WTC11 (cell line): Measurements from ENCODE around the gene ETV6. TPM values are rescaled to one million over a fixed set of nuclear protein-coding genes. Genes with fewer than 3 reads are reported as not detected.

Experiments used
- ATAC-seq: fragments of 200-7000 bp; cut with Tn5 transposase; 2 replicates; pipeline ENCODE4 v1.10.0; 2021; ENCODE audit warnings: mild to moderate bottlenecking, moderate library complexity
- CTCF ChIA-PET: fragments of 300-600 bp; sonication (Branson Sonifier 250); formaldehyde crosslinking; loops from one replicate; lab custom pipeline; 2021; ENCODE audit warnings: antibody characterized with exemption; lab: Charles Lee
- POLR2A ChIA-PET: fragments of 350-600 bp; sonication (Branson Sonifier 250); formaldehyde crosslinking; loops from one replicate; lab custom pipeline; 2021; ENCODE audit warnings: antibody characterized with exemption; lab: Charles Lee
- DNase-seq: peaks from one replicate; pipeline ENCODE4 v3.0.0; 2021; ENCODE audit warnings: low spot score
- H3K27ac Mint-ChIP-seq: 2 replicates; pipeline ENCODE4 v1.8.0; 2021; ENCODE audit warnings: mixed read lengths
- H3K27me3 Mint-ChIP-seq: 2 replicates; pipeline ENCODE4 v1.8.0; 2021; ENCODE audit warnings: low read depth, mild to moderate bottlenecking, moderate library complexity, mixed read lengths
- H3K36me3 Mint-ChIP-seq: 2 replicates; pipeline ENCODE4 v1.8.0; 2021; ENCODE audit warnings: mixed read lengths
- H3K4me1 Mint-ChIP-seq: 2 replicates; pipeline ENCODE4 v1.8.0; 2022; ENCODE audit warnings: mixed read lengths
- H3K4me3 Mint-ChIP-seq: 2 replicates; pipeline ENCODE4 v1.8.0; 2021; ENCODE audit warnings: mild to moderate bottlenecking, moderate library complexity, mixed read lengths
- H3K9me3 Mint-ChIP-seq: 2 replicates; pipeline ENCODE4 v1.8.0; 2021; ENCODE audit warnings: mixed read lengths
- ELF4 ChIP-seq: sonication (generic); formaldehyde crosslinking; IDR thresholded peaks from 2 replicates; pipeline ENCODE4 v1.8.1; 2022; ENCODE audit warnings: low read depth, mild to moderate bottlenecking, moderate library complexity, missing genetic modification reagents
- FOXK1 ChIP-seq: sonication (generic); formaldehyde crosslinking; IDR thresholded peaks from 2 replicates; pipeline ENCODE4 v1.8.0; 2022; ENCODE audit warnings: mild to moderate bottlenecking, moderate library complexity, missing genetic modification reagents
- GABPB1 ChIP-seq: sonication (generic); formaldehyde crosslinking; IDR thresholded peaks from 2 replicates; pipeline ENCODE4 v1.8.1; 2023; ENCODE audit warnings: mild to moderate bottlenecking, missing genetic modification reagents
- NFE2L1 ChIP-seq: sonication (generic); formaldehyde crosslinking; IDR thresholded peaks from 2 replicates; pipeline ENCODE4 v1.8.1; 2023; ENCODE audit warnings: missing genetic modification reagents
- SP1 ChIP-seq: sonication (generic); formaldehyde crosslinking; conservative IDR thresholded peaks from 2 replicates; pipeline ENCODE4 v1.8.1; 2022; ENCODE audit warnings: missing genetic modification reagents
- TCF7 ChIP-seq: sonication (generic); formaldehyde crosslinking; IDR thresholded peaks from 2 replicates; pipeline ENCODE4 v1.8.0; 2022; ENCODE audit warnings: mild to moderate bottlenecking, low read depth, missing genetic modification reagents, moderate library complexity
- TEAD4 ChIP-seq: sonication (generic); formaldehyde crosslinking; IDR thresholded peaks from 2 replicates; pipeline ENCODE4 v1.8.0; 2022; ENCODE audit warnings: mild to moderate bottlenecking, missing genetic modification reagents
- ZBTB21 ChIP-seq: sonication (generic); formaldehyde crosslinking; IDR thresholded peaks from 2 replicates; pipeline ENCODE4 v1.8.1; 2023; ENCODE audit warnings: mild to moderate bottlenecking, missing genetic modification reagents, borderline replicate concordance
- total RNA-seq: library from RNA; stranded (reverse); gene quantifications from 3 replicates; pipeline ENCODE4 v1.2.3, GENCODE V29; 2021
- TF ChIP-seq, protein P1 (sequence below): sonication (generic); formaldehyde crosslinking; IDR thresholded peaks from 2 replicates; pipeline ENCODE4 v1.8.1; 2023; ENCODE audit warnings: mild to moderate bottlenecking, missing genetic modification reagents
- TF ChIP-seq, protein P2 (sequence below): fragments of 250-450 bp; sonication (Bioruptor Pico); IDR thresholded peaks from 2 replicates; pipeline ENCODE4 v1.9.0; 2021; ENCODE audit warnings: mild to moderate bottlenecking
- TF ChIP-seq, protein P3 (sequence below): sonication (generic); formaldehyde crosslinking; IDR thresholded peaks from 2 replicates; pipeline ENCODE4 v1.8.0; 2023; ENCODE audit warnings: mild to moderate bottlenecking, missing genetic modification reagents
- TF ChIP-seq, protein P4 (sequence below): sonication (generic); formaldehyde crosslinking; IDR thresholded peaks from 2 replicates; pipeline ENCODE4 v1.8.1; 2023; ENCODE audit warnings: mild to moderate bottlenecking, missing genetic modification reagents
- TF ChIP-seq, protein P5 (sequence below): sonication (generic); formaldehyde crosslinking; IDR thresholded peaks from 2 replicates; pipeline ENCODE4 v1.8.0; 2022; ENCODE audit warnings: mild to moderate bottlenecking, missing genetic modification reagents
- TF ChIP-seq, protein P6 (sequence below): fragments of 250-450 bp; sonication (Bioruptor Pico); IDR thresholded peaks from 2 replicates; pipeline ENCODE4 v1.9.0; 2021; ENCODE audit warnings: mild to moderate bottlenecking, borderline replicate concordance

The ETV6 gene
- total RNA-seq, 1 experiment from 2014 or later = 23.5 TPM

DNA sequence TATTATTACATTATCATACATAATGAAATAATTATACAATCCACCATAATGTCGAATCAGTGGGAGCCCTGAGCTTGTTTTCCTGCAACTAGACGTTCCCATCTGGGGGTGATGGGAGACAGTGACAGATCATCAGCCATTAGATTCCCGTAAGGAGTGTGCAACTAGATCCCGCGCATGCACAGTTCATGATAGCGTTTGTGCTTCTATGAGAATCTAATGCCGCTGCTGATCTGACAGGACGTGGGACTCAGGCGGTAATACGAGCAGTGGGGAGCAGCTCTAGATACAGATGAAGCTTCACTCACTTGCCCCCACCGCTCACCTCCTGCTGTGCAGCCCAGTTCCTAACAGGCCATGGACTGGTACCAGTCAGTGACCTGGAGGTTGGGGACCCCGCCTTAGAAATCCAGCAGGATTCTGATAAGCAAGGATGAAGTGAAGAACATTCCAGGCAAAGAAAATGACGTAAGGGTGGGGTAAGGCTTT lies 204.6 kb downstream of the ETV6 start (continued):
- TF ChIP-seq, protein P1, sequence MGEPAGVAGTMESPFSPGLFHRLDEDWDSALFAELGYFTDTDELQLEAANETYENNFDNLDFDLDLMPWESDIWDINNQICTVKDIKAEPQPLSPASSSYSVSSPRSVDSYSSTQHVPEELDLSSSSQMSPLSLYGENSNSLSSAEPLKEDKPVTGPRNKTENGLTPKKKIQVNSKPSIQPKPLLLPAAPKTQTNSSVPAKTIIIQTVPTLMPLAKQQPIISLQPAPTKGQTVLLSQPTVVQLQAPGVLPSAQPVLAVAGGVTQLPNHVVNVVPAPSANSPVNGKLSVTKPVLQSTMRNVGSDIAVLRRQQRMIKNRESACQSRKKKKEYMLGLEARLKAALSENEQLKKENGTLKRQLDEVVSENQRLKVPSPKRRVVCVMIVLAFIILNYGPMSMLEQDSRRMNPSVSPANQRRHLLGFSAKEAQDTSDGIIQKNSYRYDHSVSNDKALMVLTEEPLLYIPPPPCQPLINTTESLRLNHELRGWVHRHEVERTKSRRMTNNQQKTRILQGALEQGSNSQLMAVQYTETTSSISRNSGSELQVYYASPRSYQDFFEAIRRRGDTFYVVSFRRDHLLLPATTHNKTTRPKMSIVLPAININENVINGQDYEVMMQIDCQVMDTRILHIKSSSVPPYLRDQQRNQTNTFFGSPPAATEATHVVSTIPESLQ (CRISPR knock-in tag) = no peak
- TF ChIP-seq SP1 (CRISPR knock-in tag) = no peak
- TF ChIP-seq NFE2L1 (CRISPR knock-in tag) = no peak
- TF ChIP-seq TEAD4 = no peak
- TF ChIP-seq, protein P2, sequence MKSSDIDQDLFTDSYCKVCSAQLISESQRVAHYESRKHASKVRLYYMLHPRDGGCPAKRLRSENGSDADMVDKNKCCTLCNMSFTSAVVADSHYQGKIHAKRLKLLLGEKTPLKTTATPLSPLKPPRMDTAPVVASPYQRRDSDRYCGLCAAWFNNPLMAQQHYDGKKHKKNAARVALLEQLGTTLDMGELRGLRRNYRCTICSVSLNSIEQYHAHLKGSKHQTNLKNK (CRISPR knock-in tag) = no peak
- TF ChIP-seq, protein P3, sequence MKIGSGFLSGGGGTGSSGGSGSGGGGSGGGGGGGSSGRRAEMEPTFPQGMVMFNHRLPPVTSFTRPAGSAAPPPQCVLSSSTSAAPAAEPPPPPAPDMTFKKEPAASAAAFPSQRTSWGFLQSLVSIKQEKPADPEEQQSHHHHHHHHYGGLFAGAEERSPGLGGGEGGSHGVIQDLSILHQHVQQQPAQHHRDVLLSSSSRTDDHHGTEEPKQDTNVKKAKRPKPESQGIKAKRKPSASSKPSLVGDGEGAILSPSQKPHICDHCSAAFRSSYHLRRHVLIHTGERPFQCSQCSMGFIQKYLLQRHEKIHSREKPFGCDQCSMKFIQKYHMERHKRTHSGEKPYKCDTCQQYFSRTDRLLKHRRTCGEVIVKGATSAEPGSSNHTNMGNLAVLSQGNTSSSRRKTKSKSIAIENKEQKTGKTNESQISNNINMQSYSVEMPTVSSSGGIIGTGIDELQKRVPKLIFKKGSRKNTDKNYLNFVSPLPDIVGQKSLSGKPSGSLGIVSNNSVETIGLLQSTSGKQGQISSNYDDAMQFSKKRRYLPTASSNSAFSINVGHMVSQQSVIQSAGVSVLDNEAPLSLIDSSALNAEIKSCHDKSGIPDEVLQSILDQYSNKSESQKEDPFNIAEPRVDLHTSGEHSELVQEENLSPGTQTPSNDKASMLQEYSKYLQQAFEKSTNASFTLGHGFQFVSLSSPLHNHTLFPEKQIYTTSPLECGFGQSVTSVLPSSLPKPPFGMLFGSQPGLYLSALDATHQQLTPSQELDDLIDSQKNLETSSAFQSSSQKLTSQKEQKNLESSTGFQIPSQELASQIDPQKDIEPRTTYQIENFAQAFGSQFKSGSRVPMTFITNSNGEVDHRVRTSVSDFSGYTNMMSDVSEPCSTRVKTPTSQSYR = no peak
- TF ChIP-seq ELF4 (CRISPR knock-in tag) = no peak
- TF ChIP-seq GABPB1 (CRISPR knock-in tag) = no peak
- no peak for TF ChIP-seq ZBTB21 (CRISPR knock-in tag)
- no peak for TF ChIP-seq TCF7 (CRISPR knock-in tag)
- TF ChIP-seq, protein P4, sequence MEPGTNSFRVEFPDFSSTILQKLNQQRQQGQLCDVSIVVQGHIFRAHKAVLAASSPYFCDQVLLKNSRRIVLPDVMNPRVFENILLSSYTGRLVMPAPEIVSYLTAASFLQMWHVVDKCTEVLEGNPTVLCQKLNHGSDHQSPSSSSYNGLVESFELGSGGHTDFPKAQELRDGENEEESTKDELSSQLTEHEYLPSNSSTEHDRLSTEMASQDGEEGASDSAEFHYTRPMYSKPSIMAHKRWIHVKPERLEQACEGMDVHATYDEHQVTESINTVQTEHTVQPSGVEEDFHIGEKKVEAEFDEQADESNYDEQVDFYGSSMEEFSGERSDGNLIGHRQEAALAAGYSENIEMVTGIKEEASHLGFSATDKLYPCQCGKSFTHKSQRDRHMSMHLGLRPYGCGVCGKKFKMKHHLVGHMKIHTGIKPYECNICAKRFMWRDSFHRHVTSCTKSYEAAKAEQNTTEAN (CRISPR knock-in tag) = no peak
- TF ChIP-seq FOXK1 (CRISPR knock-in tag) = no peak

DNA sequence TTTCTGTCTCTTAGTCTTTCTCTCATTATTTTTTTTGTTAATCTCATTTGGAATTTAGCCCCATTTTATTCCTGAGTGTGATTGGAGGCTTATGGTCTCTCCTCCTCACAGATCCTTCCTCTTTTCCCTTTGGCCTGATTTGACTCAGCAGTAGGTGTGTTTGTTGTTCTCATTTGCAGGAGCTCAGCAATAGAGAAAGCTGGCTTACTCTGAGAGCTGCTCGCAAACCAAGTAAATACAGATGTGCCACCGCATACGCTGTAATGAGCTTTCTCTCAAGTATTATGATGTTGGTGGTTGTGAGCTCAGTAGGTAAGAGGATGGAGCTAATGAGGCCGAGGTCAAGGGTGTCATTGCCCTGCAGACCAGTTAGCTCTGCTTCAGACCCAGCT lies 206.5 kb downstream of the ETV6 start:
- H3K9me3 Mint-ChIP-seq = no peaks in the 10 kb centered on the region
- POLR2A ChIA-PET = interaction anchor here (0.7 to 1.2 kb wide), 3 partner anchors 13 to 272 kb away, joined by 3 to 5 read pairs (median 3); no protein-coding TSS in a partner anchor
- TF ChIP-seq, protein P5, sequence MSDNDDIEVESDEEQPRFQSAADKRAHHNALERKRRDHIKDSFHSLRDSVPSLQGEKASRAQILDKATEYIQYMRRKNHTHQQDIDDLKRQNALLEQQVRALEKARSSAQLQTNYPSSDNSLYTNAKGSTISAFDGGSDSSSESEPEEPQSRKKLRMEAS (CRISPR knock-in tag) = peak; percentile 36; the same call in 1 of the 2 replicates
- TF ChIP-seq, protein P6, sequence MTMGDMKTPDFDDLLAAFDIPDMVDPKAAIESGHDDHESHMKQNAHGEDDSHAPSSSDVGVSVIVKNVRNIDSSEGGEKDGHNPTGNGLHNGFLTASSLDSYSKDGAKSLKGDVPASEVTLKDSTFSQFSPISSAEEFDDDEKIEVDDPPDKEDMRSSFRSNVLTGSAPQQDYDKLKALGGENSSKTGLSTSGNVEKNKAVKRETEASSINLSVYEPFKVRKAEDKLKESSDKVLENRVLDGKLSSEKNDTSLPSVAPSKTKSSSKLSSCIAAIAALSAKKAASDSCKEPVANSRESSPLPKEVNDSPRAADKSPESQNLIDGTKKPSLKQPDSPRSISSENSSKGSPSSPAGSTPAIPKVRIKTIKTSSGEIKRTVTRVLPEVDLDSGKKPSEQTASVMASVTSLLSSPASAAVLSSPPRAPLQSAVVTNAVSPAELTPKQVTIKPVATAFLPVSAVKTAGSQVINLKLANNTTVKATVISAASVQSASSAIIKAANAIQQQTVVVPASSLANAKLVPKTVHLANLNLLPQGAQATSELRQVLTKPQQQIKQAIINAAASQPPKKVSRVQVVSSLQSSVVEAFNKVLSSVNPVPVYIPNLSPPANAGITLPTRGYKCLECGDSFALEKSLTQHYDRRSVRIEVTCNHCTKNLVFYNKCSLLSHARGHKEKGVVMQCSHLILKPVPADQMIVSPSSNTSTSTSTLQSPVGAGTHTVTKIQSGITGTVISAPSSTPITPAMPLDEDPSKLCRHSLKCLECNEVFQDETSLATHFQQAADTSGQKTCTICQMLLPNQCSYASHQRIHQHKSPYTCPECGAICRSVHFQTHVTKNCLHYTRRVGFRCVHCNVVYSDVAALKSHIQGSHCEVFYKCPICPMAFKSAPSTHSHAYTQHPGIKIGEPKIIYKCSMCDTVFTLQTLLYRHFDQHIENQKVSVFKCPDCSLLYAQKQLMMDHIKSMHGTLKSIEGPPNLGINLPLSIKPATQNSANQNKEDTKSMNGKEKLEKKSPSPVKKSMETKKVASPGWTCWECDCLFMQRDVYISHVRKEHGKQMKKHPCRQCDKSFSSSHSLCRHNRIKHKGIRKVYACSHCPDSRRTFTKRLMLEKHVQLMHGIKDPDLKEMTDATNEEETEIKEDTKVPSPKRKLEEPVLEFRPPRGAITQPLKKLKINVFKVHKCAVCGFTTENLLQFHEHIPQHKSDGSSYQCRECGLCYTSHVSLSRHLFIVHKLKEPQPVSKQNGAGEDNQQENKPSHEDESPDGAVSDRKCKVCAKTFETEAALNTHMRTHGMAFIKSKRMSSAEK (CRISPR knock-in tag) = no peak
- H3K36me3 Mint-ChIP-seq = peaks cover 12% of the 10 kb centered on the region
- H3K4me3 Mint-ChIP-seq = peak overlapping the region; percentile 32
- H3K4me1 Mint-ChIP-seq = peaks cover 82% of the 10 kb centered on the region
- peak; percentile 70 for ATAC-seq
- CTCF ChIA-PET = interaction anchor here (0.5 to 2.0 kb wide), 8 partner anchors 36 to 685 kb away, joined by 3 to 11 read pairs (median 4); no protein-coding TSS in a partner anchor
- peak overlapping the region; percentile 98 for H3K27ac Mint-ChIP-seq
- no peaks in the 10 kb centered on the region for H3K27me3 Mint-ChIP-seq
- DNase-seq = no peak
